GM23338 (cell line): ENCODE data around the gene NRP1. TPM values are rescaled to one million over a fixed set of nuclear protein-coding genes. Genes with fewer than 3 reads are reported as not detected.

Source experiments
- ATAC-seq: fragments of 200-7000 bp; cut with Tn5 transposase; 3 replicates; pipeline ENCODE4 v1.9.1; 2020
- DNase-seq: peaks from one replicate; pipeline ENCODE4 v3.0.0-alpha.2; 2015; ENCODE audit warnings: low spot score
- H2AFZ ChIP-seq: fragments of 200-600 bp; sonication (generic); 2 replicates; pipeline ENCODE4 v1.8.0; 2016; ENCODE audit warnings: antibody characterized with exemption, mild to moderate bottlenecking, moderate library complexity
- H3F3A ChIP-seq: fragments of 200-600 bp; sonication (generic); replicated peaks from 2 replicates; pipeline ENCODE4 v1.8.0; 2017; ENCODE audit warnings: antibody characterized with exemption, mixed run types, low read depth
- H3K27ac ChIP-seq: fragments of 200-600 bp; sonication (generic); 2 replicates; pipeline ENCODE4 v1.6.1; 2016; ENCODE audit warnings: low read depth
- H3K27me3 ChIP-seq: fragments of 200-600 bp; sonication (generic); 2 replicates; pipeline ENCODE4 v1.8.0; 2016; ENCODE audit warnings: mild to moderate bottlenecking, mixed run types, moderate library complexity; ENCODE audit not compliant: insufficient read depth
- H3K36me3 ChIP-seq: fragments of 200-600 bp; sonication (generic); 2 replicates; pipeline ENCODE4 v1.8.0; 2016; ENCODE audit warnings: mild to moderate bottlenecking; ENCODE audit not compliant: insufficient read depth
- H3K4me1 ChIP-seq: fragments of 200-600 bp; sonication (generic); 2 replicates; pipeline ENCODE4 v1.8.0; 2016; ENCODE audit warnings: mild to moderate bottlenecking, moderate library complexity; ENCODE audit not compliant: insufficient read depth
- H3K4me2 ChIP-seq: fragments of 200-600 bp; sonication (generic); 2 replicates; pipeline ENCODE4 v1.7.1; 2017; ENCODE audit warnings: mixed run types
- H3K4me3 ChIP-seq: fragments of 200-600 bp; sonication (generic); 2 replicates; pipeline ENCODE4 v1.6.1; 2016; ENCODE audit warnings: mixed run types
- H3K79me2 ChIP-seq: fragments of 200-600 bp; sonication (generic); replicated peaks from 2 replicates; pipeline ENCODE4 v1.8.0; 2017; ENCODE audit warnings: mild to moderate bottlenecking; ENCODE audit not compliant: insufficient read depth
- H3K9me2 ChIP-seq: fragments of 200-600 bp; sonication (generic); 2 replicates; pipeline ENCODE4 v1.8.0; 2017; ENCODE audit not compliant: insufficient read depth
- H4K20me1 ChIP-seq: fragments of 200-600 bp; sonication (generic); replicated peaks from 2 replicates; pipeline ENCODE4 v1.8.0; 2017; ENCODE audit warnings: mild to moderate bottlenecking; ENCODE audit not compliant: insufficient read depth
- H3K27ac Mint-ChIP-seq: 2 replicates; pipeline ENCODE4 v1.8.0; 2020; ENCODE audit warnings: inconsistent platforms, mild to moderate bottlenecking, moderate library complexity, mixed read lengths
- H3K27me3 Mint-ChIP-seq: 3 replicates; pipeline ENCODE4 v1.8.0; 2022; ENCODE audit warnings: low read depth, mild to moderate bottlenecking, moderate library complexity, mixed read lengths, inconsistent platforms; ENCODE audit not compliant: insufficient read depth, poor library complexity
- H3K36me3 Mint-ChIP-seq: 3 replicates; pipeline ENCODE4 v1.8.0; 2021; ENCODE audit warnings: low read depth, mild to moderate bottlenecking, inconsistent platforms, moderate library complexity, mixed read lengths
- H3K4me1 Mint-ChIP-seq: 3 replicates; pipeline ENCODE4 v1.8.0; 2020; ENCODE audit warnings: mild to moderate bottlenecking, inconsistent platforms, mixed read lengths
- H3K4me3 Mint-ChIP-seq: 3 replicates; pipeline ENCODE4 v1.8.0; 2021; ENCODE audit warnings: moderate library complexity, mild to moderate bottlenecking, inconsistent platforms, mixed read lengths
- H3K9me3 Mint-ChIP-seq: 3 replicates; pipeline ENCODE4 v1.8.0; 2020; ENCODE audit warnings: moderate library complexity, mild to moderate bottlenecking, inconsistent platforms, mixed read lengths
- EZH2 ChIP-seq: fragments of 200-600 bp; sonication (generic); IDR thresholded peaks from one replicate; pipeline ENCODE4 v1.8.0; 2017; ENCODE audit warnings: antibody characterized with exemption, mild to moderate bottlenecking, low read depth; ENCODE audit not compliant: unreplicated experiment
- EZH2phosphoT487 ChIP-seq: fragments of 200-600 bp; sonication (generic); IDR thresholded peaks from one replicate; pipeline ENCODE4 v1.8.1; 2018; ENCODE audit warnings: antibody characterized with exemption; ENCODE audit not compliant: unreplicated experiment
- JUNB ChIP-seq: IDR thresholded peaks from one replicate; pipeline ENCODE4 v1.6.1; 2016; ENCODE audit warnings: antibody characterized with exemption; ENCODE audit not compliant: unreplicated experiment
- NANOG ChIP-seq: IDR thresholded peaks from 2 replicates; pipeline ENCODE4 v1.6.1; 2016; ENCODE audit warnings: antibody characterized with exemption, borderline replicate concordance
- REST ChIP-seq: IDR thresholded peaks from one replicate; pipeline ENCODE4 v1.6.1; 2018; ENCODE audit warnings: antibody characterized with exemption; ENCODE audit not compliant: unreplicated experiment
- STAT1 ChIP-seq: IDR thresholded peaks from one replicate; pipeline ENCODE4 v1.6.1; 2016; ENCODE audit warnings: antibody characterized with exemption; ENCODE audit not compliant: unreplicated experiment
- ZNF114 ChIP-seq: fragments of 250-450 bp; sonication (Bioruptor Pico); IDR thresholded peaks from 2 replicates; pipeline ENCODE4 v1.5.0; 2020; ENCODE audit warnings: mild to moderate bottlenecking, moderate library complexity
- ZNF331 ChIP-seq: fragments of 250-450 bp; sonication (Bioruptor Pico); IDR thresholded peaks from 2 replicates; pipeline ENCODE4 v1.5.0; 2020; ENCODE audit warnings: low read depth, mild to moderate bottlenecking, moderate library complexity
- polyA plus RNA-seq: library from polyadenylated mRNA; unstranded; fragments of >200 nt; fragmentation: Nextera tagmentation; extraction: Ambion mirVana; gene quantifications from 2 replicates; pipeline ENCODE4 v1.2.1, GENCODE V29; 2016
- total RNA-seq: library from RNA; depleted of rRNA; stranded (reverse); fragments of >200 nt; shearing (Covaris generic); gene quantifications from 2 replicates; pipeline ENCODE4 v1.2.3, GENCODE V29; 2014
- TF ChIP-seq, protein P1 (sequence below): fragments of 250-450 bp; sonication (Bioruptor Pico); IDR thresholded peaks from 2 replicates; pipeline ENCODE4 v1.5.0; 2020; ENCODE audit warnings: mild to moderate bottlenecking, moderate library complexity
- TF ChIP-seq, protein P2 (sequence below), 2 experiments: fragments of 200-600 bp in 1 of 2; sonication (generic) in 1 of 2; conservative IDR thresholded peaks; 2 replicates each; pipeline versions ENCODE4 v1.5.1 to v1.6.1; 2016 to 2017; ENCODE audit warnings: antibody characterized with exemption in 2 of 2, low read depth in 2 of 2, mild to moderate bottlenecking in 2 of 2, moderate library complexity in 1 of 2
- TF ChIP-seq, protein P3 (sequence below): IDR thresholded peaks from 2 replicates; pipeline ENCODE4 v1.6.1; 2016; ENCODE audit warnings: antibody characterized with exemption

The NRP1 gene
- total and polyA plus RNA-seq, 2 experiments from 2014 or later, result 2.9 to 3.5 TPM

DNA sequence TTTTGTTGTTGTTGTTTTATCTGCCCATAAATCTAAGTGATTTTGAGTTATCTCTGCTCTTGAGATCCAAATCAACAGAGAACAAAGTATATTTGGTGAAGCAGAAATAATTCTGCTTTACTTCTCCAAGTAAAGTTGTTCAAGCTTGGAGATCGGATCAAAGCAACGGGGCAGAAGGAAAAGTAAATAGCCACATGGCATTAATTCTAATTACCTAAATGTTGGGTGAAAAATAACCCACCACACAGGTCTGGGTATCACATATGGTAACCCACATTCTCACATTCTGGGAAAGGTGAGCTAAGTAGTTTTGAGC lies 3.1 kb downstream of the NRP1 start:
- Mint-ChIP-seq H3K4me1 (peaks cover 26% of the 10 kb centered on the region), H3K9me3 (no peaks in the 10 kb centered on the region; the same call in 2 of the 3 replicates), H3K27ac (no peak overlapping the region), H3K4me3 (no peak overlapping the region), H3K27me3 (peaks cover 29% of the 10 kb centered on the region), H3K36me3 (no peaks in the 10 kb centered on the region)
- no peak for ATAC-seq
- TF ChIP-seq, protein P1, sequence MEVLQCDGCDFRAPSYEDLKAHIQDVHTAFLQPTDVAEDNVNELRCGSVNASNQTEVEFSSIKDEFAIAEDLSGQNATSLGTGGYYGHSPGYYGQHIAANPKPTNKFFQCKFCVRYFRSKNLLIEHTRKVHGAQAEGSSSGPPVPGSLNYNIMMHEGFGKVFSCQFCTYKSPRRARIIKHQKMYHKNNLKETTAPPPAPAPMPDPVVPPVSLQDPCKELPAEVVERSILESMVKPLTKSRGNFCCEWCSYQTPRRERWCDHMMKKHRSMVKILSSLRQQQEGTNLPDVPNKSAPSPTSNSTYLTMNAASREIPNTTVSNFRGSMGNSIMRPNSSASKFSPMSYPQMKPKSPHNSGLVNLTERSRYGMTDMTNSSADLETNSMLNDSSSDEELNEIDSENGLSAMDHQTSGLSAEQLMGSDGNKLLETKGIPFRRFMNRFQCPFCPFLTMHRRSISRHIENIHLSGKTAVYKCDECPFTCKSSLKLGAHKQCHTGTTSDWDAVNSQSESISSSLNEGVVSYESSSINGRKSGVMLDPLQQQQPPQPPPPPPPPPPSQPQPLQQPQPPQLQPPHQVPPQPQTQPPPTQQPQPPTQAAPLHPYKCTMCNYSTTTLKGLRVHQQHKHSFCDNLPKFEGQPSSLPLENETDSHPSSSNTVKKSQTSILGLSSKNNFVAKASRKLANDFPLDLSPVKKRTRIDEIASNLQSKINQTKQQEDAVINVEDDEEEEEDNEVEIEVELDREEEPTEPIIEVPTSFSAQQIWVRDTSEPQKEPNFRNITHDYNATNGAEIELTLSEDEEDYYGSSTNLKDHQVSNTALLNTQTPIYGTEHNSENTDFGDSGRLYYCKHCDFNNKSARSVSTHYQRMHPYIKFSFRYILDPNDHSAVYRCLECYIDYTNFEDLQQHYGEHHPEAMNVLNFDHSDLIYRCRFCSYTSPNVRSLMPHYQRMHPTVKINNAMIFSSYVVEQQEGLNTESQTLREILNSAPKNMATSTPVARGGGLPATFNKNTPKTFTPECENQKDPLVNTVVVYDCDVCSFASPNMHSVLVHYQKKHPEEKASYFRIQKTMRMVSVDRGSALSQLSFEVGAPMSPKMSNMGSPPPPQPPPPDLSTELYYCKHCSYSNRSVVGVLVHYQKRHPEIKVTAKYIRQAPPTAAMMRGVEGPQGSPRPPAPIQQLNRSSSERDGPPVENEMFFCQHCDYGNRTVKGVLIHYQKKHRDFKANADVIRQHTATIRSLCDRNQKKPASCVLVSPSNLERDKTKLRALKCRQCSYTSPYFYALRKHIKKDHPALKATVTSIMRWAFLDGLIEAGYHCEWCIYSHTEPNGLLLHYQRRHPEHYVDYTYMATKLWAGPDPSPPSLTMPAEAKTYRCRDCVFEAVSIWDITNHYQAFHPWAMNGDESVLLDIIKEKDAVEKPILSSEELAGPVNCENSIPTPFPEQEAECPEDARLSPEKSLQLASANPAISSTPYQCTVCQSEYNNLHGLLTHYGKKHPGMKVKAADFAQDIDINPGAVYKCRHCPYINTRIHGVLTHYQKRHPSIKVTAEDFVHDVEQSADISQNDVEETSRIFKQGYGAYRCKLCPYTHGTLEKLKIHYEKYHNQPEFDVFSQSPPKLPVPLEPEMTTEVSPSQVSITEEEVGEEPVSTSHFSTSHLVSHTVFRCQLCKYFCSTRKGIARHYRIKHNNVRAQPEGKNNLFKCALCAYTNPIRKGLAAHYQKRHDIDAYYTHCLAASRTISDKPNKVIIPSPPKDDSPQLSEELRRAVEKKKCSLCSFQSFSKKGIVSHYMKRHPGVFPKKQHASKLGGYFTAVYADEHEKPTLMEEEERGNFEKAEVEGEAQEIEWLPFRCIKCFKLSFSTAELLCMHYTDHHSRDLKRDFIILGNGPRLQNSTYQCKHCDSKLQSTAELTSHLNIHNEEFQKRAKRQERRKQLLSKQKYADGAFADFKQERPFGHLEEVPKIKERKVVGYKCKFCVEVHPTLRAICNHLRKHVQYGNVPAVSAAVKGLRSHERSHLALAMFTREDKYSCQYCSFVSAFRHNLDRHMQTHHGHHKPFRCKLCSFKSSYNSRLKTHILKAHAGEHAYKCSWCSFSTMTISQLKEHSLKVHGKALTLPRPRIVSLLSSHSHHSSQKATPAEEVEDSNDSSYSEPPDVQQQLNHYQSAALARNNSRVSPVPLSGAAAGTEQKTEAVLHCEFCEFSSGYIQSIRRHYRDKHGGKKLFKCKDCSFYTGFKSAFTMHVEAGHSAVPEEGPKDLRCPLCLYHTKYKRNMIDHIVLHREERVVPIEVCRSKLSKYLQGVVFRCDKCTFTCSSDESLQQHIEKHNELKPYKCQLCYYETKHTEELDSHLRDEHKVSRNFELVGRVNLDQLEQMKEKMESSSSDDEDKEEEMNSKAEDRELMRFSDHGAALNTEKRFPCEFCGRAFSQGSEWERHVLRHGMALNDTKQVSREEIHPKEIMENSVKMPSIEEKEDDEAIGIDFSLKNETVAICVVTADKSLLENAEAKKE (CRISPR knock-in tag), result no peak
- no peak for TF ChIP-seq ZNF331
- no peak for TF ChIP-seq STAT1
- no peak for TF ChIP-seq EZH2phosphoT487
- TF ChIP-seq JUNB, result no peak
- TF ChIP-seq, protein P2, sequence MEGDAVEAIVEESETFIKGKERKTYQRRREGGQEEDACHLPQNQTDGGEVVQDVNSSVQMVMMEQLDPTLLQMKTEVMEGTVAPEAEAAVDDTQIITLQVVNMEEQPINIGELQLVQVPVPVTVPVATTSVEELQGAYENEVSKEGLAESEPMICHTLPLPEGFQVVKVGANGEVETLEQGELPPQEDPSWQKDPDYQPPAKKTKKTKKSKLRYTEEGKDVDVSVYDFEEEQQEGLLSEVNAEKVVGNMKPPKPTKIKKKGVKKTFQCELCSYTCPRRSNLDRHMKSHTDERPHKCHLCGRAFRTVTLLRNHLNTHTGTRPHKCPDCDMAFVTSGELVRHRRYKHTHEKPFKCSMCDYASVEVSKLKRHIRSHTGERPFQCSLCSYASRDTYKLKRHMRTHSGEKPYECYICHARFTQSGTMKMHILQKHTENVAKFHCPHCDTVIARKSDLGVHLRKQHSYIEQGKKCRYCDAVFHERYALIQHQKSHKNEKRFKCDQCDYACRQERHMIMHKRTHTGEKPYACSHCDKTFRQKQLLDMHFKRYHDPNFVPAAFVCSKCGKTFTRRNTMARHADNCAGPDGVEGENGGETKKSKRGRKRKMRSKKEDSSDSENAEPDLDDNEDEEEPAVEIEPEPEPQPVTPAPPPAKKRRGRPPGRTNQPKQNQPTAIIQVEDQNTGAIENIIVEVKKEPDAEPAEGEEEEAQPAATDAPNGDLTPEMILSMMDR (conservative IDR thresholded peaks at IDR 0.05; ENCODE audit: low read depth in 2 of 2), result no peak
- TF ChIP-seq, protein P3, sequence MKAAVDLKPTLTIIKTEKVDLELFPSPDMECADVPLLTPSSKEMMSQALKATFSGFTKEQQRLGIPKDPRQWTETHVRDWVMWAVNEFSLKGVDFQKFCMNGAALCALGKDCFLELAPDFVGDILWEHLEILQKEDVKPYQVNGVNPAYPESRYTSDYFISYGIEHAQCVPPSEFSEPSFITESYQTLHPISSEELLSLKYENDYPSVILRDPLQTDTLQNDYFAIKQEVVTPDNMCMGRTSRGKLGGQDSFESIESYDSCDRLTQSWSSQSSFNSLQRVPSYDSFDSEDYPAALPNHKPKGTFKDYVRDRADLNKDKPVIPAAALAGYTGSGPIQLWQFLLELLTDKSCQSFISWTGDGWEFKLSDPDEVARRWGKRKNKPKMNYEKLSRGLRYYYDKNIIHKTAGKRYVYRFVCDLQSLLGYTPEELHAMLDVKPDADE, result no peak
- TF ChIP-seq EZH2, result no peak
- no peak for TF ChIP-seq NANOG
- no peak for TF ChIP-seq ZNF114 (CRISPR knock-in tag)
- TF ChIP-seq REST, result no peak
- H4K20me1 ChIP-seq, result no peaks in the 10 kb centered on the region
- peaks cover 42% of the 10 kb centered on the region for H3K27me3 ChIP-seq
- no peak overlapping the region for H2AFZ ChIP-seq
- H3K27ac ChIP-seq, result no peak overlapping the region
- peaks cover 15% of the 10 kb centered on the region for H3K4me1 ChIP-seq
- no peaks in the 10 kb centered on the region for H3K9me2 ChIP-seq
- H3K79me2 ChIP-seq, result no peaks in the 10 kb centered on the region
- no peaks in the 10 kb centered on the region for H3K36me3 ChIP-seq
- no peak overlapping the region for H3K4me2 ChIP-seq
- DNase-seq, result no peak
- no peak overlapping the region for H3K4me3 ChIP-seq
- H3F3A ChIP-seq, result no peaks in the 10 kb centered on the region
